GM18868 (cell line): ENCODE data around the gene SEMA3G.

Experiments used
- ATAC-seq: cut with Tn5 transposase; IDR thresholded peaks from one replicate; pipeline ENCODE4 v1.9.1; 2021; ENCODE audit warnings: mild to moderate bottlenecking, moderate library complexity; ENCODE audit not compliant: unreplicated experiment

SEMA3G gene

GRCh38 chr3:52423173-52423572 is 21.7 kb downstream of the SEMA3G start:
- no peak for ATAC-seq

GRCh38 chr3:52422669-52423068 is 22.2 kb downstream of the SEMA3G start:
- ATAC-seq = no peak

GRCh38 chr3:52420388-52420787 is 24.5 kb downstream of the SEMA3G start:
- no peak for ATAC-seq

DNA sequence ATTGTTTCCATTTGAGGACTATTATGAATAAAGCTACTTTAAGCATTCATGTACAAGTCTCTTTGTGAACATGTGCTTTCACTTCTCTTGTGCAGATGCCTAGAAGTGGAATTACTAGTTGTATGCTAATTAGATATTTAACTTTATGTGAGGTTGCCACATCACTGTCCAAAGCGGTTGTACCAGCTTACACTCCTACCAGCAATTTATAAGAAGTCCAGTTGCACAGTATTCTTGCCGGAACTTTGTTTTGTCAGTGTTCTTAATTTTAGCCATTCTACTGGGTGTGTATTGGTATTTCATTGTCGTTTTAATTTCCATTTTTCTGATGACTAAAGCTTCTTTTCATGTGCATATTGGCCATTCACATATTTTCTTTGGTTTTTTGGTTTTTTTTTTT is 29.1 kb downstream of the SEMA3G start:
- no peak for ATAC-seq

DNA sequence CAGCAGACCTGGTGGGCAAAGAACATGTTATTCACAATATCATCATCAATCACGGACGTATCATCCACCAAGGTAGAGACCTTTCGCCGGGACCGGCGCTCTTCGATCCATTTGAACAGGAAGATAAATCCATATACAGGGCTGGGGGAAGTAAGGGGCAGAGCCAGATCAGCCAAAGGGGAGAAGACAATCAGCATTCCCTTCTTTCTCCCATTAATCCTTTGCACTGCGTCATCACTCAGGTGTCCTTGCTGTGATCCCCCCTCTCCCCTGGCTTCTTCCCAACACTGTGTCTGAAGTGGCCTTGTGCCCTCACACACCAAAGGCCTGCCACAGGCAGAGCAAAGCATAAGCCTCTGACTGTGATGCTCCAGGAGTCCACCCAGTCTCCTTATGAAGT is 36.4 kb downstream of the SEMA3G start:
- no peak for ATAC-seq

GRCh38 chr3:52407779-52408178 is 37.1 kb downstream of the SEMA3G start:
- ATAC-seq = no peak

GRCh38 chr3:52406791-52407510 is 38.0 kb downstream of the SEMA3G start:
- ATAC-seq = no peak

DNA sequence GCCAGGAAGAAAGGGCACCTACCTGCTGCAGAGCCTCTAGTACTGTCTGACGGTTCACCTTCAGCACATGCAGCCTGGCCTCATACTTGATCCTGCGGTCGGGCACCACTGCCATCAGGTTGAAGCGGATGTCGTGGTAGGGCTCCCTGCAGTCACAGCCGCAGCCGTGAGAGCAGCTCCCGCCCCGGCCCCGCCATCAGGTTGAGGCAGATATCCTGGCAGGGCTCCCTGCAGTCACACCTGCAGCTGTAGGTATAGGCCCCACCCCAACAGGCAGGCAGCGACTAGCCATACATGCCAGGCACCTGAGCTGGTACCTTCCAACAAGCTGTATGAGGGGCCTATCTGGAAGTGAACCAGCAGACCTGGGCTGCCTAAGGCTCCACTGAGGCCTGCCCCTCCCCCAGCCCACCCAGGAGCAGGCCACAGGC is 38.7 kb downstream of the SEMA3G start:
- no peak for ATAC-seq

- no peak for ATAC-seq
Observed at GRCh38 chr3:52405601-52406110, 39.2 kb downstream of the SEMA3G start.

DNA sequence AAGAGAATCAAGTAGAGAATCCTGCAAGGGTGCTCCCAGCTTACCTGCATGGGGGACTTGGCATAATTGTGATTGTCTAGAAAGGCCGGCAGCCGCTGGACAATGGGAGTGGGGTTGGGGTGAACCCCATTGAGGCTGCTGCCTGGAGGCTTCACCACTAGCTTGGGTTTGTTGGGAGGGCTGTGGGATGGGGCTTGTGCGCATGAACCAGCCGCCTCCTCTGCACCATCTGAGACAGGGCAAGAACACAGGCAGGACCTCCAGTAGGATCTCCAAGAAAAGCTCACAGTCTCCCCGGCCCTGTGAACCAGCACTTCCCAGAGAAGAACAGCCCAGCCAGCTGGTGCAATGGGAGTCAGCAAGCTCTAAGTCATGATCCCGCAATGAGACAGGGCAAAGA is 39.8 kb downstream of the SEMA3G start:
- no peak for ATAC-seq

DNA sequence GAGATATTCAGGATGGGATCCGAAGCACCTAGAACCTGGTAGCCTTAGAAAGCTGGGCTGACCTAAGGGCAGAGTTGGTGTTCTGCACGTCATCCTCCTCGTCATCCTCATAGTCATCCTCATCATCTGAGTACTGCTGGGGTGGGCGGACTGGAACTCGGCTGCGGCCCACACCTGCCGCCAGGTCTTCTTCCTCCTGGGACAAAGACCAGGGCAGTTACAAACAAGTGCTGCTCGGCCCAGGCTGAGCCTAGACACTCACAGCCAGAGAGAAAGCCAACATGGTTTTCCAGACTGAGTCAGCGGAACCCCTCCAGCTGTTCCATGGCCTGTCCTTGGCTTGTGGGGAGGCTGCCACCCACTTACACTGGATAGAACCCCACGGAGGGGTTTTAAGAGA is 40.5 kb downstream of the SEMA3G start:
- no peak for ATAC-seq

DNA sequence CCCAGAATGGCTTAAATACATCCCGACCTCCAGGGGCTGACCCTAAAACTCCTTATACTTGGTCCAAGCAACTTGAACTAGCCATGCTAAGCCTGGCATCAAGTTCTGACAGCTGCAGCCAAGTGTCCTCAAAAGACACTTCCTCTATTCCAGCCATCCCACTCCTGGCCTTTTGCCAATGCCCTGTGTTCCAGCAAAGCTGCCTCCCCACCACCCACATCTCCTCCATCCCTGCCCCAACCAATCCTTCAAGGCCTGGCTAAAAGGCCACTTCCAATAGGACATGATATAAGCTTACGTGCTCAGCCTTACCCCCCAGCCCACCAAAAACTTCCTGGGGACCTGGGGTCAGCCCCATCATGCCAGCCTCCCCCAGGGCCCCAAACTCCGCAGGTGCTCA is 40.9 kb downstream of the SEMA3G start:
- ATAC-seq = no peak

DNA sequence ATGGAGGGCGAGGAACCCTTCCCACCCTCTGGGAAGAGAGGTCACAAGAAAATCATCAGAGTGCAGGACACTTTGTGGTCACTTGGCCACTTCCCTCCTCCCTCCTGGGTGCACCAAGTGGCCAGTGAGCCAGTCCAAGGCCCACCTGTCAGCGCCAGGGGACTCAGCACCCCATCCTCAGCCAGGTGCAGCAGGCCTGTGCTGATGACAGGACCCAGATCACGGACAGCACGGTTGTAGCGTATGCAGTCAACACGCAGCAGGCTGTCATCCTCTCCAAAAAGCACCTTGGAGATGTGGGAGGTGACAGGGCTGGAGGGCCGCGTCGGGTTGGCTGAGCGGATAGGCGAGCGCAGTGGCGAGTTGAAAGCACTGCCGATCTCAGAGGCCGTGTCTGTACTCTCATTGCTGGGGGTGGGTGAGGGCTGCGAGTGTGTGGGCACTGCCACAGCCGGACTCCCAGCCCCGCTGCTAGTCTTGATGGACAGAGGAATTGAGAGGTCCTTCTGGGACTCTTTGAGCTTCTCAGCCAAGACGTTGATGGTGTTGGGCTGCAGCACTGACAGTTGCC is 41.5 kb downstream of the SEMA3G start:
- no peak for ATAC-seq

- ATAC-seq = no peak
Observed at GRCh38 chr3:52402706-52403270, 42.1 kb downstream of the SEMA3G start.

DNA sequence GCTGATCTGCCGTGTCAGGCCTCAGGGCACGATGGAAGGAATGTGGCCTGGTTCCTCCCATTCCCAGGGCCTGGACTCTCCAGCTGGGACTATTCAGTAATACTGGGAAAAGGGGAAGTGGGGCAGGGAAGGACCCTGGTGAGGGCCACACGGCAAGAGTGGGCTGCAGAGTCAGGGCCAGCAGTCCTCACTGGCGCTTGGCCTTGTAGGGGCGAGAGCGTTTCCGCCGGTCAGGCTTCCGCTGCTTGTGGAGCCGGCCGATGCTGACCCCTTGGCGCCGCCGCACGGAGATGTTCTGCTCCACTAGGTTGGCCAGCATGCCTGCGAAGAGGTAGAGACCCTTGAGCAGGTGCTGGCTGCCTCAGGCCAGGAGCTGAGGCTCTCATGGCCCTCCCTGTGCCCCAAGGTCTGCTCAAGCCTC is 42.8 kb downstream of the SEMA3G start:
- no peak for ATAC-seq

DNA sequence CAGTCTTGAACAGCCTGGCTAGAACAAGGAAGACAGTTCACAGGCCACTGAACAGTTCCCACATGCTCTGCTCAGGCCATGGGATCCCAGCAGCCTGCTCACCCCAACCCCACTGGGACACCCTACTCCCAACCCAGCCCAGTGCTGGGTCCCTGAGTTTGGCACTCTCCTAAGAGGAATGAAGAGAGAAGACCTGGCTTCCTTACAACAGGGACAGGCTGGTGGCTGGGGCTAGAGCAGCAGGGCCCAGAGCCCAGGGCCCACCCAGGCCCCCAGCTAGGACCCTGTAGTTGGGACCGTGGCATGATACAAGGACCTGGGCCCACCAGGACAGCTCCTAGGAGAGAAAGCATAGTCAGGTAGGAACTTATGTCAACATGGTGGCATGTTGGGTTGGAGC is 43.4 kb downstream of the SEMA3G start:
- ATAC-seq = no peak

- no peak for ATAC-seq
Observed at GRCh38 chr3:52401021-52401420, 43.9 kb downstream of the SEMA3G start.

DNA sequence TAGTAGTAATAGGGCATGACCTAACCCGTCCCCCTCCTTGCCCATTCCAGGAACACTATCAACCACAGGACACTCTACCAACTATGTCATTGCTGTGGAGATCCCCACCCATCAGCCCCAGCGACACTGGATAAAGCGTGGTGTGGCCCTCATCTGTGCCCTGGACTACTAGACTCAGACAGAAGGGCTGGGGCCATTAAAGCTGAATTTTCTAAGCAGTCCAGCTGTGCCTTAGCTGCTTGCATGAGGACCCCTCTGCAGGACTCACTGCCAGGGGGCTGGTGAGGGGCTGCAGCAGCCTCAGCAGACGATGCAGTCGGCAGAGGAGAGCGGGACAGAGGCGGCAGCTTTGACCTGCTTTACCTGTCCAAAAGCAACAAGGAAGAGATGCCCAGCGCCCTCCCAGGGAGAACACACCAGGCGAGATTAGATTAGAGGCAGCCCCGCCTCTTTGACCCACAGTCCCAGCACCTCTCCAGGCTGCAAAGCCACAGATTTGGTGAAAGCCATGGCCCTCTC is 44.6 kb downstream of the SEMA3G start:
- no peak for ATAC-seq

- ATAC-seq = no peak
Observed at GRCh38 chr3:52399593-52399992, 45.3 kb downstream of the SEMA3G start.

DNA sequence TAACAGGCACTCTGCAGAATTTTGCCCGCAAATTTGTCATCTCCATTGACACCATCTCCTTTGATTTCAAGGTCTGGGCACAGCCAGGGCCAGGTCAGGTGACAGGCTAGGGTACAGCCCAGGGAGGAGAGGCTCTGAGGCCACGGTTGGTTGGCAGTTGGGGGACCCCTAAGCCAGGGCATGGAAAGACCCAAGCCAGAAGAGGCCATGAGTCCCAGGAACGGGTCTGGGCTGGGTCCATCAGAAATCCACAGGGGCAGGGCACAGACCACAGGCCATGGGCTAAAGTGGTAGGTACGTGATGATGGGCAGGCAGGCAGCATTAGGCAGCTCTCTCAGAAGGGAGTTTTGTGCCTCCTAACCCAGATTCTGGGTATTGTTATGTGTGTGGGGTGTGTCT is 45.8 kb downstream of the SEMA3G start:
- ATAC-seq = no peak

GRCh38 chr3:52398670-52399081 is 46.2 kb downstream of the SEMA3G start:
- ATAC-seq = no peak
